ENCODE measurements around the gene SLC25A33.

The SLC25A33 gene

GRCh38 chr1:9586147-9586766 lies 47.0 kb downstream of the SLC25A33 start:
- H3K4me1 ChIP-seq (ENCODE audit: control insufficient read depth, insufficient read depth, low read length): peaks cover 4% of the 10 kb centered on the region
- no peak overlapping the region for H3K27ac ChIP-seq (ENCODE audit: extremely low read depth, low read depth, low read length)
- TF ChIP-seq PRDM1 (tag by site-specific recombination; IDR thresholded peaks at IDR 0.05): no peak
- no peak for TF ChIP-seq KLF17 (tag by site-specific recombination; IDR thresholded peaks at IDR 0.05)
- TF ChIP-seq PRDM10 (tag by site-specific recombination; IDR thresholded peaks at IDR 0.05): no peak
- no peak for TF ChIP-seq ZBTB44 (tag by site-specific recombination; IDR thresholded peaks at IDR 0.05)
- TF ChIP-seq ZNF510 (tag by site-specific recombination; IDR thresholded peaks at IDR 0.05; ENCODE audit: insufficient replicate concordance): no peak
- TF ChIP-seq SETDB1 (IDR thresholded peaks at IDR 0.05; ENCODE audit: insufficient read length, low read length): no peak
- TF ChIP-seq ZNF26 (tag by site-specific recombination; IDR thresholded peaks at IDR 0.05): no peak
- TF ChIP-seq ZBTB7A (tag by site-specific recombination; IDR thresholded peaks at IDR 0.05; ENCODE audit: low read depth): no peak
- no peak for TF ChIP-seq ZNF248 (tag by site-specific recombination; IDR thresholded peaks at IDR 0.05)
- H3K9me3 ChIP-seq (ENCODE audit: control insufficient read depth, insufficient read depth, low read depth, low read length): no peaks in the 10 kb centered on the region
- H3K4me3 ChIP-seq (ENCODE audit: low read depth, low read length): no peak overlapping the region
- ChIA-PET POLR2A (no interaction called here), CTCF (interaction anchor here (0.7 to 0.9 kb wide), 2 partner anchors 10 to 20 kb away, joined by 5 to 7 read pairs; no protein-coding TSS in a partner anchor)
- H3K36me3 ChIP-seq (ENCODE audit: control insufficient read depth in 2 of 2, insufficient read depth in 1 of 2, low read length in 2 of 2): peaks cover 7 to 44% of the 10 kb centered on the region in 2 experiments; a peak in 2 of 3 replicates

GRCh38 chr1:9588551-9589143 lies 49.4 kb downstream of the SLC25A33 start, which contains the start of gene TMEM201:
Gene TMEM201 (plus strand): TSS chr1:9588911. CDS start chr1:9588931, 20 bp downstream.
- Histone ChIP-seq H3K4me1 (ENCODE audit: control insufficient read depth, insufficient read depth, low read length) (peaks cover 12% of the 10 kb centered on the region), H3K27ac (ENCODE audit: extremely low read depth, low read depth, low read length) (peak within 1 kb of the TSS; percentile 71; the same call in 1 of the 2 replicates), H3K9me3 (ENCODE audit: control insufficient read depth, insufficient read depth, low read depth, low read length) (no peaks in the 10 kb centered on the region), H3K4me3 (ENCODE audit: low read depth, low read length) (peak within 1 kb of the TSS; percentile 40), H3K36me3 (ENCODE audit: control insufficient read depth in 2 of 2, insufficient read depth in 1 of 2, low read length in 2 of 2) (peaks cover 7 to 31% of the 10 kb centered on the region in 2 experiments; a peak in 2 of 3 replicates)
- ChIA-PET CTCF (interaction anchor here (0.5 to 2.1 kb wide), 9 partner anchors 12 to 113 kb away, joined by 3 to 10 read pairs (median 4); no protein-coding TSS in a partner anchor), POLR2A (interaction anchor here (0.8 kb wide), 1 partner anchor 34 kb away, joined by 16 read pairs; no protein-coding TSS in a partner anchor)
- TF ChIP-seq ZNF510 (tag by site-specific recombination; IDR thresholded peaks at IDR 0.05; ENCODE audit: insufficient replicate concordance): no peak
- TF ChIP-seq ZNF37A (tag by site-specific recombination; IDR thresholded peaks at IDR 0.05): 0 out of 2 replicates have a peak, but pooled peaks have one; percentile 1
- TF ChIP-seq PBX3 (CRISPR knock-in tag; IDR thresholded peaks at IDR 0.05): peak; percentile 44; the same call in 1 of the 2 replicates
- no peak for TF ChIP-seq ZNF654 (tag by site-specific recombination; IDR thresholded peaks at IDR 0.05; ENCODE audit: low read depth)
- TF ChIP-seq ZNF677 (tag by site-specific recombination; IDR thresholded peaks at IDR 0.05): no peak
- TF ChIP-seq ZBTB10 (tag by site-specific recombination; IDR thresholded peaks at IDR 0.05): no peak
- 0 out of 2 replicates have a peak, but pooled peaks have one; percentile 67 for TF ChIP-seq ZNF660 (tag by site-specific recombination; IDR thresholded peaks at IDR 0.05)
- no peak for TF ChIP-seq CTCF (tag by site-specific recombination; IDR thresholded peaks at IDR 0.05)
- TF ChIP-seq ZNF223 (tag by site-specific recombination; IDR thresholded peaks at IDR 0.05): no peak
- TF ChIP-seq ZNF112 (tag by site-specific recombination; IDR thresholded peaks at IDR 0.05): no peak

Measured in HEK293 (cell line).